Peyer's patch (tissue), 4 donors: Measurements from ENCODE around the gene CDH4. TPM values are rescaled to one million over a fixed set of nuclear protein-coding genes. Genes with fewer than 3 reads are reported as not detected.
A peak's percentile ranks its signal among the peaks of the same experiment; 100 is the strongest.
"Not testable (repeated sequence)": the region's sequence is repeated elsewhere in the genome, so short reads cannot be mapped to it uniquely, and the experiment has no call there.

Experiments used
- DNase-seq, 3 donors: peaks; one replicate each; pipeline ENCODE4 v3.0.0-alpha.2; 2017 to 2019
- H3K27ac ChIP-seq, 4 donors: fragments of 200-600 bp; sonication (generic); one replicate each; pipeline ENCODE4 v1.5.1; 2016 to 2019
- H3K27me3 ChIP-seq, 2 donors: fragments of 200-600 bp; sonication (generic); one replicate each; pipeline ENCODE4 v1.5.1; 2019
- H3K36me3 ChIP-seq, 3 donors: fragments of 200-600 bp; sonication (generic); one replicate each; pipeline ENCODE4 v1.5.1; 2016 to 2019
- H3K4me1 ChIP-seq, 4 donors: fragments of 200-600 bp; sonication (generic); one replicate each; pipeline ENCODE4 v1.5.1; 2016 to 2019
- H3K4me3 ChIP-seq, 4 donors: fragments of 200-600 bp; sonication (generic); 1 replicate in 3 of 4; 2 replicates in 1 of 4; pipeline ENCODE4 v1.5.1; 2016 to 2019; ENCODE audit warnings: mild to moderate bottlenecking in 1 of 4
- H3K9me3 ChIP-seq, 4 donors: fragments of 200-600 bp; sonication (generic); one replicate each; pipeline ENCODE4 v1.5.1; 2016 to 2019; ENCODE audit warnings: mild to moderate bottlenecking in 1 of 4
- POLR2A ChIP-seq, 2 donors: fragments of 450-650 bp; IDR thresholded peaks; one replicate each; pipeline ENCODE4 v1.5.1; 2017; ENCODE audit warnings: antibody characterized with exemption in 2 of 2, mild to moderate bottlenecking in 2 of 2, moderate library complexity in 2 of 2
- total RNA-seq, 4 donors: library from RNA; depleted of rRNA; stranded (reverse); fragments of >200 nt; gene quantifications; one replicate each; pipeline ENCODE4 v1.1.0, GENCODE V29; 2016
- TF ChIP-seq, protein P1 (sequence below), 6 experiments: fragments of 450-650 bp in 4 of 6; fragments of 200-600 bp in 2 of 6; sonication (generic) in 1 of 6; IDR thresholded peaks; one replicate each; pipeline ENCODE4 v1.5.1; 2017 to 2019; ENCODE audit warnings: antibody characterized with exemption in 6 of 6, mild to moderate bottlenecking in 3 of 6, moderate library complexity in 1 of 6

The CDH4 gene
- total RNA-seq, 4 donors from 2014 or later = 0.27 TPM; not detected in 3

DNA sequence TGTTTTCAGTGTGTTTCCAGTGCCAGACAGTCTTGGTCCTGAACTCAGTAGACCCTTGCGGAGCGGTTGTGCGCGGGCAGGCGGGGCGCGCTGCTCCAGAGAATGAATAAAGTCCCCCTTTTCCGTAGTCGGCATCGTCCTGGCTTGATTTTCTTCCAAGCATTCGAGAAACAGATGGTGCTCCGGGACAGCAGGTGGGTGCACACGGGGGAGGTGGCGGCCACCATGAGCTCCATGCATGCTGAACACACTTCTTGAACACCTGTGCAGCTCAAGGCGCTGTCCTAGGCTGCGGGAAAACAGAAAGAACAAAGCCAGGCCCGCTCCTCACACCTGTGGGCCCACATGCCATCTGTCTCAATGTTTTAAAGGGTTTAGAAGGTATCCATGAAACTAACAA is 688.4 kb downstream of the CDH4 start:
- Histone ChIP-seq H3K27me3 (no peaks in the 10 kb centered on the region), H3K27ac (no peak overlapping the region), H3K36me3 (no peaks in the 10 kb centered on the region), H3K4me3 (no peak overlapping the region), H3K9me3 (no peaks in the 10 kb centered on the region), H3K4me1 (no peaks in the 10 kb centered on the region)
- DNase-seq = no peak
- no peak for TF ChIP-seq POLR2A (IDR thresholded peaks at IDR 0.05)
- TF ChIP-seq, protein P1, sequence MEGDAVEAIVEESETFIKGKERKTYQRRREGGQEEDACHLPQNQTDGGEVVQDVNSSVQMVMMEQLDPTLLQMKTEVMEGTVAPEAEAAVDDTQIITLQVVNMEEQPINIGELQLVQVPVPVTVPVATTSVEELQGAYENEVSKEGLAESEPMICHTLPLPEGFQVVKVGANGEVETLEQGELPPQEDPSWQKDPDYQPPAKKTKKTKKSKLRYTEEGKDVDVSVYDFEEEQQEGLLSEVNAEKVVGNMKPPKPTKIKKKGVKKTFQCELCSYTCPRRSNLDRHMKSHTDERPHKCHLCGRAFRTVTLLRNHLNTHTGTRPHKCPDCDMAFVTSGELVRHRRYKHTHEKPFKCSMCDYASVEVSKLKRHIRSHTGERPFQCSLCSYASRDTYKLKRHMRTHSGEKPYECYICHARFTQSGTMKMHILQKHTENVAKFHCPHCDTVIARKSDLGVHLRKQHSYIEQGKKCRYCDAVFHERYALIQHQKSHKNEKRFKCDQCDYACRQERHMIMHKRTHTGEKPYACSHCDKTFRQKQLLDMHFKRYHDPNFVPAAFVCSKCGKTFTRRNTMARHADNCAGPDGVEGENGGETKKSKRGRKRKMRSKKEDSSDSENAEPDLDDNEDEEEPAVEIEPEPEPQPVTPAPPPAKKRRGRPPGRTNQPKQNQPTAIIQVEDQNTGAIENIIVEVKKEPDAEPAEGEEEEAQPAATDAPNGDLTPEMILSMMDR (IDR thresholded peaks at IDR 0.05) = no peak

DNA sequence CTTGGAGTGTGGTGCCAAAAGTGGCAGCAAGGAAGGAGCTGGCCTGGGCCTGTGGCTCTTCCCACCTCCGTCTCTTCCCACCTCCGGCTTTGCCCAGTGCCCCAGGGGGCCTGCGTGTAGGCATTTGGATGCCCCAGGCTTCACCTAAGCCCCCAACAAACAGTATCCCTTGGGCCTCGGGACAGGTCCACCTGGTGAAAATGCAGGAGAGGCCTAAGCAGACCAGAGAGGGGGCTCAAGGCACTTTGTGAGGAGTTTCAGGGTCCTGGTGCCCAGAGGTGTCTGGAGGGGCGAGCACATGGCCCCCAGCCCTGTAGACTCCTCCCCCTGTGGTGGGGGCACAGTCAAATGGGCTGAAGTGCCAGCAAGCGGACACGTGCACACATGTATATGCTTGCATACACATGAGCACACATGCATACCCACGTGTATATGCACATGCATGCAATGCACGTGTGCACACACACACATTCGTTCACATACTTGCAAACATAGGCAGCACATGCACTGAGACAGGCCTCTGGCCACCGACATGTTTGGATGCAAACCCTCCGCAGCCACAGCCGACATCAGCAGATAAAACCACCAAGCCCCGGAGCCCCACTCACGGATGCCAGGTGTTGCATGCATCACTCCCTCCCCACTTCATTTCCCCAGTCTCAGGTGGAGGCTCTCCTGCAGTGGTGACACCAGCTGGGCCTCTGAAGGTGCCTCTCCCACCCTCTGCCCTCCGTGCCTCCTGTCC is 689.1 kb downstream of the CDH4 start:
- H3K4me3 ChIP-seq = no peak overlapping the region
- no peaks in the 10 kb centered on the region for H3K36me3 ChIP-seq
- no peak for DNase-seq
- H3K9me3 ChIP-seq = no peaks in the 10 kb centered on the region
- no peak for TF ChIP-seq POLR2A (IDR thresholded peaks at IDR 0.05)
- TF ChIP-seq, protein P1 (IDR thresholded peaks at IDR 0.05) = no peak
- H3K27ac ChIP-seq = no peak overlapping the region
- H3K27me3 ChIP-seq = no peaks in the 10 kb centered on the region
- H3K4me1 ChIP-seq = no peaks in the 10 kb centered on the region

DNA sequence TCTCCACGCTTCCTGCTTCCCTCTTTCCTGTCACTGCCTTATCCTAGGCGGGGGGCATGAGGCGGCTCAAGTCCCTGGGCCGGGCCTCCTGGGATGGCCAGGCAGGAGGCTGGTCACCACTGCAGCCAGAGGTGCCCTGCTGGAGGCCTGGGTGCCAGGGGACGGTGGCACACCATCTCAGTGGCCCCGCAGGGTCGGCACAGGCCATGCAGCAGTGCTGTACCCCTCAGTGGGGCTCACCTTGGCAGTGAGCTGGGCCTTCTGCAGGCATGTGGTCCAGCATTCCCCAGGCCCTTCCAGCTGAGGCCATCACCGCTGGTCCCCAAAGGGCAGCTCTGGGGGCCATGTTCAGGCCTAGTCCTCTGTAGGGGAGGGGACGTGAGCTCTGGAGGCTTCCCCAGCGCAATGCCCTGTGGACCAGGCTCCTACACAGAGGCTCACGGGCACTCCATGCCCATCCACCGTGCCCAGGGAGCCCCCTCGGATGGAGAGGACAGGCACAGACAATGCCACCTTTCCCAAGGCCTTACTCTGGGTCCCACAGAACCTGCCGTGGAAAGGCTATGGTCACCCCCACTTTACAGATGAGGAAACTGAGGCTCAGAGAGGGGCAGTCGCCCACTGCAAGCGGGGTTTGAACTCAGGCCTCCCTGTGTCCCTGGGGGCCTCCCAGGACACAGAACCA is 689.8 kb downstream of the CDH4 start:
- H3K4me1 ChIP-seq = no peaks in the 10 kb centered on the region
- no peaks in the 10 kb centered on the region for H3K27me3 ChIP-seq
- no peaks in the 10 kb centered on the region for H3K36me3 ChIP-seq
- DNase-seq = peak in 1 of 3 donors; percentile 8
- TF ChIP-seq POLR2A (IDR thresholded peaks at IDR 0.05) = no peak
- TF ChIP-seq, protein P1 (IDR thresholded peaks at IDR 0.05) = no peak
- H3K27ac ChIP-seq = no peak overlapping the region
- no peak overlapping the region for H3K4me3 ChIP-seq
- H3K9me3 ChIP-seq = no peaks in the 10 kb centered on the region

DNA sequence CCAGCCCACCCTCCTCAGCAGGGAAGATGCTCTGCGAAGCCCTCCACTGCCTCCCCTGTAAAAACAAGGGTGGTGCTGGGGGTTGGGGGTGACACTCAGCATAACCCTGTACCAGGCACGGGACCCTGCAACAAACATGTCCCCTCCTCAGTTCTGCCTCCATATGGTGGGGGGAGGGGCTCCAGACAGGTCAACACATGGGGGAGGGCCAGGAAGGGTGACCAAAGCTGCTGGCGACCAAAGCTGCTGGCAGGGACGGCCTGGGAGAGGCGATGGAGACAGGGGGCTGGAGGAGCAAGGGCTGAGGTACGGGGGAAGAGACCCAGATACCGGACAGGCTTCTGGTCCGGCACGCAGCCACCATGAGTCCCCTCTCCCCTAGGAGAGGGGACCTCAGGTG is 690.5 kb downstream of the CDH4 start:
- H3K27me3 ChIP-seq = no peaks in the 10 kb centered on the region
- H3K4me1 ChIP-seq = no peaks in the 10 kb centered on the region
- TF ChIP-seq POLR2A (IDR thresholded peaks at IDR 0.05) = no peak
- TF ChIP-seq, protein P1 (IDR thresholded peaks at IDR 0.05) = no peak
- no peaks in the 10 kb centered on the region for H3K36me3 ChIP-seq
- peak in 1 of 3 donors; percentile 22 for DNase-seq
- no peak overlapping the region for H3K4me3 ChIP-seq
- H3K27ac ChIP-seq = no peak overlapping the region
- H3K9me3 ChIP-seq = no peaks in the 10 kb centered on the region

DNA sequence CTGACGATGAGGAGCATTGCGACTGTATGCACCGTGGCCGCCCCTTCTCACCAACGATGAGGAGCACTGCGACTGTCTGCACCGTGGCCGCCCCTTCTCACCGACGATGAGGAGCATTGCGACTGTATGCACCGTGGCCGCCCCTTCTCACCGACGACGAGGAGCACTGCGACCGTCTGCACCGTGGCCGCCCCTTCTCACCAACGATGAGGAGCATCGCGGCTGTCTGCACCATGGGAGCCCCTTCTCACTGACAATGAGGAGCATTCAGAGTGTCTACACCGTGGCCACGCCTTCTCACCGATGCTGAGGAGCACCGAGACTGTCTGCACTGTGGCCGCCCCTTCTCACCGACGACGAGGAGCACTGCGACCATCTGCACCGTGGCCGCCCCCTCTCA is 692.9 kb downstream of the CDH4 start:
- H3K9me3 ChIP-seq, H3K4me3 ChIP-seq, H3K4me1 ChIP-seq, DNase-seq, H3K36me3 ChIP-seq, H3K27me3 ChIP-seq, H3K27ac ChIP-seq: not testable (repeated sequence)

DNA sequence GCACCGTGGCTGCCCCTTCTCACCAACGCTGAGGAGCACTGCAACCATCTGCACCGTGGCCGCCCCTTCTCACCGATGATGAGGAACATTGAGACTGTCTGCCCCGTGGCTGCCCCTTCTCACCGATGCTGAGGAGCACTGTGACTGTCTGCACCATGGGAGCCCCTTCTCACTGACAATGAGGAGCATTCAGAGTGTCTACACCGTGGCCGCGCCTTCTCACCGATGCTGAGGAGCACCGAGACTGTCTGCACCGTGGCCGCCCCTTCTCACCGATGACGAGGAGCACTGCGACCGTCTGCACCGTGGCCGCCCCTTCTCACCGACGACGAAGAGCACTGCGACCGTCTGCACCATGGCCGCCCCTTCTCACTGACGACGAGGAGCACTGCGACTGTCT is 693.4 kb downstream of the CDH4 start:
- H3K9me3 ChIP-seq, H3K27me3 ChIP-seq, H3K27ac ChIP-seq, DNase-seq, H3K36me3 ChIP-seq, H3K4me1 ChIP-seq, H3K4me3 ChIP-seq: not testable (repeated sequence)

DNA sequence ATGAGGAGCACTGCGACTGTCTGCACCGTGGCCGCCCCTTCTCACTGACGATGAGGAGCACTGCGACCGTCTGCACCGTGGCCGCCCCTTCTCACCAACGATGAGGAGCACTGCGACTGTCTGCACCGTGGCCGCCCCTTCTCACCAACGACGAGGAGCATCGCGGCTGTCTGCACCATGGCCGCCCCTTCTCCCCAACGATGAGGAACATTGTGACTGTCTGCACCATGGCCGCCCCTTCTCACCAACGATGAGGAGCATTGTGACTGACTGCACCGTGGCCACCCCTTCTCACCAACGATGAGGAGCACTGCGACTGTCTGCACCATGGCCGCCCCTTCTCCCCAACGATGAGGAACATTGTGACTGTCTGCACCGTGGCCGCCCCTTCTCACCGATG is 696.0 kb downstream of the CDH4 start:
- not testable (repeated sequence) for H3K36me3 ChIP-seq, H3K4me1 ChIP-seq, H3K9me3 ChIP-seq, H3K27me3 ChIP-seq, H3K4me3 ChIP-seq, H3K27ac ChIP-seq
- peak in 1 of 3 donors; percentile 19 for DNase-seq
